ENCODE data around the gene CR1. TPM values are rescaled to one million over a fixed set of nuclear protein-coding genes. Genes with fewer than 3 reads are reported as not detected.
"Not testable (repeated sequence)": the region's sequence is repeated elsewhere in the genome, so short reads cannot be mapped to it uniquely, and the experiment has no call there.

Gene CR1
- total and polyA plus RNA-seq, 2 experiments from 2014 or later = 0.20 TPM; not detected in 1

DNA sequence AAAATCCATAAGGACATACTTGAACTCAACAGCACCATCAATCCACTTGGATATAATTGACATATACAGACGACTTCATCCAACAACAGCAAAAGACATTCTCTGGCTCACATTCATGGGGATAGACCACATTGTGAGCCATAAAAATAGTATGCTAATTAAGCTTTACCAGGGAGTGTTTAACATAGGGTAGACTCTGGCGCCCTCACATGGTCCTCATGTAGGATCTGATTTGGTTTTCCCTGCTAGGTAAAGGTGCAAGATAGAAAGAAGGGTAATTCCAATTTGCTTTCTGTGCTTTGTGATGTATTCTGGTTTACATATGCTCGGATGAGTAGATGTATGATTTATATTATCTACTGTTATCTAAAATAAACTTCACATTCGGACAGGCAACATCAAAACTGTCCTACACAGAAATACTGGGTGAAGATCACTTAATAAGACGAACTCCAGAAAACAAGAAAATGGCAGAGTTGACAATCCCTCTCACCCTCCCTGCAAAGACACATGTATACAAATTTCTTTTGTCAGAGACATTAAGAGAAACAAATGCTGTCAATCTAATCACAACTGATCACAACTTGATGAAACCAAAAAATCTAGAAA is 176.7 kb downstream of the CR1 start:
- no peak for TF ChIP-seq EZH2 (IDR thresholded peaks at IDR 0.05; ENCODE audit: borderline replicate concordance)
- no peak for TF ChIP-seq EZH2phosphoT487 (IDR thresholded peaks at IDR 0.05; ENCODE audit: low read depth, severe bottlenecking, unreplicated experiment)
- TF ChIP-seq, protein P1, sequence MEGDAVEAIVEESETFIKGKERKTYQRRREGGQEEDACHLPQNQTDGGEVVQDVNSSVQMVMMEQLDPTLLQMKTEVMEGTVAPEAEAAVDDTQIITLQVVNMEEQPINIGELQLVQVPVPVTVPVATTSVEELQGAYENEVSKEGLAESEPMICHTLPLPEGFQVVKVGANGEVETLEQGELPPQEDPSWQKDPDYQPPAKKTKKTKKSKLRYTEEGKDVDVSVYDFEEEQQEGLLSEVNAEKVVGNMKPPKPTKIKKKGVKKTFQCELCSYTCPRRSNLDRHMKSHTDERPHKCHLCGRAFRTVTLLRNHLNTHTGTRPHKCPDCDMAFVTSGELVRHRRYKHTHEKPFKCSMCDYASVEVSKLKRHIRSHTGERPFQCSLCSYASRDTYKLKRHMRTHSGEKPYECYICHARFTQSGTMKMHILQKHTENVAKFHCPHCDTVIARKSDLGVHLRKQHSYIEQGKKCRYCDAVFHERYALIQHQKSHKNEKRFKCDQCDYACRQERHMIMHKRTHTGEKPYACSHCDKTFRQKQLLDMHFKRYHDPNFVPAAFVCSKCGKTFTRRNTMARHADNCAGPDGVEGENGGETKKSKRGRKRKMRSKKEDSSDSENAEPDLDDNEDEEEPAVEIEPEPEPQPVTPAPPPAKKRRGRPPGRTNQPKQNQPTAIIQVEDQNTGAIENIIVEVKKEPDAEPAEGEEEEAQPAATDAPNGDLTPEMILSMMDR (IDR thresholded peaks at IDR 0.05; ENCODE audit: poor library complexity) = peak; percentile 57
- Histone ChIP-seq H3K36me3 (replicated peaks; ENCODE audit: insufficient read depth, low read depth) (no peaks in the 10 kb centered on the region), H3K9me2 (replicated peaks; ENCODE audit: insufficient read depth) (no peaks in the 10 kb centered on the region), H3K27me3 (no peaks in the 10 kb centered on the region), H3K4me1 (ENCODE audit: insufficient read depth) (no peaks in the 10 kb centered on the region), H3K9me3 (ENCODE audit: low read depth) (no peaks in the 10 kb centered on the region), H3K79me2 (no peaks in the 10 kb centered on the region), H3K4me3 (no peak overlapping the region), H4K20me1 (ENCODE audit: insufficient read depth, poor library complexity, severe bottlenecking) (no peaks in the 10 kb centered on the region), H3K27ac (no peak overlapping the region), H2AFZ (no peak overlapping the region), H3K4me2 (no peak overlapping the region)
- peak; percentile 69 for DNase-seq (ENCODE audit: low spot score)
- 28% methylated on average over 5 of the region's 5 CpGs for WGBS (ENCODE audit: low lambda C conversion rate, missing lambda C conversion rate)

DNA sequence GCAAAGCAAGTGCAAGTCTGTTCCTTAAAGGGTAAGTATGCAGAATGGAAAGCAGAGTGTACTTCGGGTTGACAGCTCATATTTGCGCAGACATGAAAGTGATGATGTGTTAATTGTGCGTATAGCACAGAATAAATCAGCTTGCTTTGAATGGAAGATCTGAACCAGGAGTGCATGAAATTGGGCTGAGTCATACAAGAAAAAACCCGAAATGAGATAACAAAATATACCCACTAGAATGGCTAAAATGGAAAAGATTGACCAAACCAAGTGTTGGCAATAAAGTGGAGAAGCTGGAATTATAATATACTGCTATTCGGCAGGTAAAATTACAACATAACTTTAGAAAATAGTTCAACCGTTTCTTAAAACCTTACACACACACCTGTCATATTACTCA is 177.4 kb downstream of the CR1 start:
- Histone ChIP-seq H3K27me3 (no peaks in the 10 kb centered on the region), H3K4me2 (no peak overlapping the region), H3K36me3 (replicated peaks; ENCODE audit: insufficient read depth, low read depth) (no peaks in the 10 kb centered on the region), H3K9me3 (ENCODE audit: low read depth) (no peaks in the 10 kb centered on the region), H3K27ac (no peak overlapping the region), H2AFZ (no peak overlapping the region), H4K20me1 (ENCODE audit: insufficient read depth, poor library complexity, severe bottlenecking) (no peaks in the 10 kb centered on the region), H3K4me3 (no peak overlapping the region), H3K79me2 (no peaks in the 10 kb centered on the region), H3K4me1 (ENCODE audit: insufficient read depth) (no peaks in the 10 kb centered on the region), H3K9me2 (replicated peaks; ENCODE audit: insufficient read depth) (no peaks in the 10 kb centered on the region)
- no peak for DNase-seq (ENCODE audit: low spot score)
- TF ChIP-seq, protein P1 (IDR thresholded peaks at IDR 0.05; ENCODE audit: poor library complexity) = no peak
- TF ChIP-seq EZH2phosphoT487 (IDR thresholded peaks at IDR 0.05; ENCODE audit: low read depth, severe bottlenecking, unreplicated experiment) (no peak), EZH2 (IDR thresholded peaks at IDR 0.05; ENCODE audit: borderline replicate concordance) (no peak)
- 66% methylated on average over 6 of the region's 6 CpGs for WGBS (ENCODE audit: low lambda C conversion rate, missing lambda C conversion rate)

DNA sequence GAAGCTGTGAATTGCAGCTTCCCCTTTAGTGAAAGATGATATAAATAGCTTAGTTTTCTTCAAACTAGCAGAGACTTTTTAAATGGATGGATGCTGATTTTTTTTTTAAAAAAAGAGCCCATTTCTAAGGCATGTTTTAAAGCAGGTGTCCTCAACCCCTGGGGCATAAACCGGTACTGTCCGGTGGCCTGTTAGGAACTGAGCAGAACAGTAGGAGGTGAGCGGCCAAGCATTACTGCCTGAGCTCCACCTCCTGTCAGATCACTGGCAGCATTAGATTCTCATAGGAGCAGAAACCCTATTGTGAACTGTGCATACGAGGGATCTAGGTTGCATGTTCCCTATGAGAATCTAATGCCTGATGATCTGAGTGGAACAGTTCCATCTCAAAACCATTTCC is 180.2 kb downstream of the CR1 start:
- no peaks in the 10 kb centered on the region for H3K9me2 ChIP-seq (replicated peaks; ENCODE audit: insufficient read depth)
- no peaks in the 10 kb centered on the region for H3K36me3 ChIP-seq (replicated peaks; ENCODE audit: insufficient read depth, low read depth)
- H3K4me3 ChIP-seq = no peak overlapping the region
- H3K27ac ChIP-seq = no peak overlapping the region
- TF ChIP-seq, protein P1 (IDR thresholded peaks at IDR 0.05; ENCODE audit: poor library complexity) = no peak
- TF ChIP-seq EZH2phosphoT487 (IDR thresholded peaks at IDR 0.05; ENCODE audit: low read depth, severe bottlenecking, unreplicated experiment) = no peak
- TF ChIP-seq EZH2 (IDR thresholded peaks at IDR 0.05; ENCODE audit: borderline replicate concordance) = no peak
- H3K27me3 ChIP-seq = no peaks in the 10 kb centered on the region
- no peaks in the 10 kb centered on the region for H3K4me1 ChIP-seq (ENCODE audit: insufficient read depth)
- no peaks in the 10 kb centered on the region for H4K20me1 ChIP-seq (ENCODE audit: insufficient read depth, poor library complexity, severe bottlenecking)
- DNase-seq (ENCODE audit: low spot score) = no peak
- H3K4me2 ChIP-seq = no peak overlapping the region
- no peaks in the 10 kb centered on the region for H3K9me3 ChIP-seq (ENCODE audit: low read depth)
- 96% methylated on average over 4 of the region's 4 CpGs for WGBS (ENCODE audit: low lambda C conversion rate, missing lambda C conversion rate)
- H3K79me2 ChIP-seq = no peaks in the 10 kb centered on the region
- H2AFZ ChIP-seq = no peak overlapping the region

DNA sequence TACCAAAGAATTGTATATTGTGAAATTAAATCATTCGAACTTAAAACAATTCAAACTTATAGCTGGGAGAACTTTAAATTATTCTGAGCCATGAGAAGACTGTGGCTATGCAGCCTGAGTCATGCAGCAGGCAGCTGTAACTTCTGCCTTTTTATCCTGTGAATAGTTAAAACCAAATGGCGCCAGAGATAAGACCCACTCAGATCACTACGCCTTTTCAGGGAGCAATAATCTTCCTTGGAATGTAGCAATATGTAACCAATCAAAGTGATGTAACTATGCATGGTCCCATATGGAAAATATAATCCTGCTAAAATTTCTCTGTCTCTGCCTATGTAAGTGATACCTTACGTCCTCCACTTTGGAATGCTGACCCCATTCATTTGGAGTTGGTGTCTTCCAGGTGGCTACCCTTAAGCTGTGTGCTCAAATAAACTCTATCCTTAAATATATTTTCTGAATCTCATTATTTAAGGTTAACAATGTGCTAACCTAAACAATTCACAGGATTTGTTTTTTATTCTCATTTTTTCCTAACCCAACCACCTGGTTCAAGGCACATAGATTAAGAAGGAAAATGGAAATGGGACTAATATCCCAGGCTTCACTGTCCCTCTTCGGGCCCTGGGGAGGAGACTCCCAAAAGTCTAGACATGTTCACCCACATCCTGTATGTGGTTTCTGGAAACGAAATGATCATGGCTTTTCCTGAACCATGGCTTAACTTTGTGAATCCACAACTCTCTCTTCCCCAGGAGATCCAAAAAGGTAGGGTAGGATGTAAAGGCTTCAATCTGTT is 184.8 kb downstream of the CR1 start:
- H3K36me3 ChIP-seq (replicated peaks; ENCODE audit: insufficient read depth, low read depth); H3K9me2 ChIP-seq (replicated peaks; ENCODE audit: insufficient read depth); H3K79me2 ChIP-seq; H4K20me1 ChIP-seq (ENCODE audit: insufficient read depth, poor library complexity, severe bottlenecking); H2AFZ ChIP-seq; H3K27me3 ChIP-seq; H3K4me2 ChIP-seq; H3K9me3 ChIP-seq (ENCODE audit: low read depth); H3K4me3 ChIP-seq; H3K4me1 ChIP-seq (ENCODE audit: insufficient read depth): not testable (repeated sequence)
- H3K27ac ChIP-seq = peak overlapping the region; percentile 30
- peak; percentile 31 for DNase-seq (ENCODE audit: low spot score)
- WGBS (ENCODE audit: low lambda C conversion rate, missing lambda C conversion rate) = 42% methylated on average over 6 of the region's 6 CpGs

DNA sequence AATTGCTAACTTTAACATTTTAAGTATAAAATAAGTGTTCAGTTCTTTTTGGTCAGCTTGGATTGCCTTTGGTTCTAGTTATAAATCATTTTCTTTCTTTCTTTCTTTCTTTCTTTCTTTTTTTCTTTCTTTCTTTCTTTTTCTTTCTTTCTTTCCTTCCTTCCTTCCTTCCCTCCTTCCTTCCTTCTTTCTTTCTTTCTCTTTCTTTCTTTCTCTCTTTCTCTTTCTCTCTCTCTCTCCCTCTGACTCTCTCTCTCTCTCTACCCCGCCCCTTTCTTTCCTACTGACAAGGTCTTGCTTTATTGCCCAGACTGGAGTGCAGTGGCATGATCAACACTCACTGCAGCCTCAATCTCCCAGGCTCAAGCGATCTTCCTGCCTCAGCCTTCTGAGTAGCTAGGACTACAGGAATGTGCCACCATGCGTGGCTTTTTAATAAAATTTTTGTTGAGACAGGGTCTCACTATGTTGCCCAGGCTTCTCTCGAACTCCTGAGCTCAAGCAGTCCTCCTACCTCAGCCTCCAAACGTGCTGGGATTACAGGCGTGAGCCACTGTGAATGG is 187.0 kb downstream of the CR1 start:
- not testable (repeated sequence) for H4K20me1 ChIP-seq (ENCODE audit: insufficient read depth, poor library complexity, severe bottlenecking); H3K27ac ChIP-seq; H2AFZ ChIP-seq; H3K79me2 ChIP-seq; H3K4me3 ChIP-seq; H3K27me3 ChIP-seq; H3K9me2 ChIP-seq (replicated peaks; ENCODE audit: insufficient read depth); DNase-seq (ENCODE audit: low spot score); H3K4me1 ChIP-seq (ENCODE audit: insufficient read depth); H3K4me2 ChIP-seq; H3K9me3 ChIP-seq (ENCODE audit: low read depth); H3K36me3 ChIP-seq (replicated peaks; ENCODE audit: insufficient read depth, low read depth)
- WGBS (ENCODE audit: low lambda C conversion rate, missing lambda C conversion rate) = 87% methylated on average over 6 of the region's 6 CpGs

DNA sequence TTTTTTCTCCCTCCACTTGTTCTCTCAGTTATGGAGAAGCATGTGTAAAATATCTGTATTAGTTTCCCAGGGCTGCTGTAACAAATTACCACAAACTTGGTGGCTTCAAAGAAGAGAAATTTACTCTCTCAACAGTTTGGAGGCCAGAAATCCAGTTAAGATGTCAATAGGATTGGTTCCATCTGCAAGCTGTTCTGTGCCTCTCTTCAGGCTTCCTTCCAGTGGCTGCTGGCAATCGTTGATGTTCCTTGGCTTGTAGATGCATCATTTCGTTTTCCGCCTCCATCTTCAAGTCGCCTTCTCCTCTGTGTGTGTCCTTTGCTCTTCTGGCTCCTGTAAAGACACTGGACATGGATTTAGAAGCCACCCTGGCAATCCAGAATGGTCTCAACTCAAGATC is 194.6 kb downstream of the CR1 start:
- H3K27ac ChIP-seq; H3K9me3 ChIP-seq (ENCODE audit: low read depth); H3K4me1 ChIP-seq (ENCODE audit: insufficient read depth); DNase-seq (ENCODE audit: low spot score); H3K4me2 ChIP-seq; H3K4me3 ChIP-seq; H3K79me2 ChIP-seq; H3K36me3 ChIP-seq (replicated peaks; ENCODE audit: insufficient read depth, low read depth); H4K20me1 ChIP-seq (ENCODE audit: insufficient read depth, poor library complexity, severe bottlenecking); H3K27me3 ChIP-seq; H2AFZ ChIP-seq; H3K9me2 ChIP-seq (replicated peaks; ENCODE audit: insufficient read depth): not testable (repeated sequence)
- 89% methylated on average over 4 of the region's 4 CpGs for WGBS (ENCODE audit: low lambda C conversion rate, missing lambda C conversion rate)

Data from hepatocyte (in vitro differentiated cells).